ENCODE measurements around the gene SLC35G2. TPM values are rescaled to one million over a fixed set of nuclear protein-coding genes. Genes with fewer than 3 reads are reported as not detected.

SLC35G2 gene
- total and polyA plus RNA-seq, 2 of the 4 experiments (the other 2 are of a cell fraction): 6.6 to 7.0 TPM

- H4K20me1 ChIP-seq (ENCODE audit: insufficient read depth, low read length): no peaks in the 10 kb centered on the region
- H2BK20ac ChIP-seq (ENCODE audit: low read depth, low read length): no peak overlapping the region
- ChIA-PET CTCF (no interaction called here), POLR2A (ENCODE audit: unreplicated experiment) (no interaction called here)
- no peak overlapping the region for H3K18ac ChIP-seq (ENCODE audit: low read depth, low read length)
- no peak overlapping the region for H2BK5ac ChIP-seq (ENCODE audit: low read depth, low read length, poor library complexity, severe bottlenecking)
- no peak overlapping the region for H2AK9ac ChIP-seq (replicated peaks; ENCODE audit: low read depth, low read length, poor library complexity)
- TF ChIP-seq RCOR1 (IDR thresholded peaks at IDR 0.05; ENCODE audit: insufficient replicate concordance, low read length): no peak
- no peak for TF ChIP-seq USF2 (IDR thresholded peaks at IDR 0.05; ENCODE audit: low read depth, low read length)
- no peak for TF ChIP-seq CEBPB (IDR thresholded peaks at IDR 0.05; ENCODE audit: low read depth, low read length)
- TF ChIP-seq FOS (IDR thresholded peaks at IDR 0.05; ENCODE audit: low read depth, low read length): no peak
- TF ChIP-seq RAD21 (IDR thresholded peaks at IDR 0.05; ENCODE audit: low read length): no peak
- no peak for TF ChIP-seq MAFK (IDR thresholded peaks at IDR 0.05; ENCODE audit: low read depth, low read length)
- no peak for TF ChIP-seq BHLHE40 (IDR thresholded peaks at IDR 0.05; ENCODE audit: low read depth, low read length)
- no peak for TF ChIP-seq POLR2A (IDR thresholded peaks at IDR 0.05; ENCODE audit: low read depth, low read length)
- TF ChIP-seq CTCF (conservative IDR thresholded peaks at IDR 0.05; ENCODE audit: low read depth, low read length): no peak
- no peak for TF ChIP-seq ELK1 (IDR thresholded peaks at IDR 0.05; ENCODE audit: borderline replicate concordance, low read depth, low read length)
- no peak for TF ChIP-seq CHD1 (IDR thresholded peaks at IDR 0.05; ENCODE audit: low read depth, low read length)
- in situ Hi-C loops (cut with MboI; ENCODE audit: low sequenced_read_pairs): no loop called here
- no peak overlapping the region for H3K27ac ChIP-seq (ENCODE audit: insufficient read depth, low read length)
- H2BK120ac ChIP-seq (ENCODE audit: low read depth, low read length): no peak overlapping the region
- no peak overlapping the region for H2AK5ac ChIP-seq (ENCODE audit: low read depth, low read length)
- no peak overlapping the region for H3K4me3 ChIP-seq (ENCODE audit: insufficient read depth, low read depth, low read length)
- no peak overlapping the region for H3K56ac ChIP-seq (ENCODE audit: extremely low read depth, insufficient read depth, low read length)
- H4K8ac ChIP-seq (ENCODE audit: low read depth in 2 of 2, low read length in 2 of 2): no peak overlapping the region
- ATAC-seq (ENCODE audit: low read depth): no peak
- no peak overlapping the region for H3K23ac ChIP-seq (ENCODE audit: low read depth, low read length)
- H3K36me3 ChIP-seq (ENCODE audit: control insufficient read depth, insufficient read depth, low read length): no peaks in the 10 kb centered on the region
- H3K9me1 ChIP-seq (ENCODE audit: insufficient read depth, low read length): no peaks in the 10 kb centered on the region
- intact Hi-C loops (cut with micrococcal nuclease): no loop called here
- H3K9ac ChIP-seq (ENCODE audit: low read depth, low read length): no peak overlapping the region
- dilution Hi-C loops (cut with HindIII; ENCODE audit: low sequenced_read_pairs, unreplicated experiment): no loop called here
- BruUV-seq (replicated peaks): no TSS peak
- no peak overlapping the region for H3K4ac ChIP-seq (ENCODE audit: low read depth, low read length)
- H2BK15ac ChIP-seq (ENCODE audit: low read depth, low read length): no peak overlapping the region
- no CpG with 5 or more reads among the region's 3 CpGs for WGBS, 2 experiments (ENCODE audit: extremely low coverage in 2 of 2, insufficient read length in 1 of 2)
- H3K14ac ChIP-seq (replicated peaks; ENCODE audit: low read depth, low read length): no peak overlapping the region
- H3K27me3 ChIP-seq (ENCODE audit: control insufficient read depth, insufficient read depth, low read length): no peaks in the 10 kb centered on the region
- DNase-seq: no peak
- H3K9me3 ChIP-seq (ENCODE audit: control insufficient read depth, insufficient read depth, low read length): no peaks in the 10 kb centered on the region
- no peak overlapping the region for H4K5ac ChIP-seq (ENCODE audit: low read depth, low read length)
- H4K91ac ChIP-seq (ENCODE audit: insufficient read depth, low read depth, low read length): no peak overlapping the region
- H3K4me2 ChIP-seq (ENCODE audit: low read depth, low read length): no peak overlapping the region
- no peak overlapping the region for H2AFZ ChIP-seq (replicated peaks; ENCODE audit: low read length, poor library complexity)
- no peaks in the 10 kb centered on the region for H3K79me1 ChIP-seq (ENCODE audit: low read depth in 1 of 2, low read length in 2 of 2)
- H3K4me1 ChIP-seq (ENCODE audit: control insufficient read depth, insufficient read depth, low read length): no peaks in the 10 kb centered on the region
Observed at GRCh38 chr3:136811701-136812100, 7.2 kb upstream of the SLC35G2 start.

All from IMR-90 (cell line).